Adrenal gland (tissue), 12 donors: ENCODE results near the gene PTPN14. TPM values are rescaled to one million over a fixed set of nuclear protein-coding genes. Genes with fewer than 3 reads are reported as not detected.

Experiments
- DNase-seq, 7 donors: peaks; one replicate each; pipeline ENCODE4 v3.0.0-alpha.2; 2019 to 2020
- H3K27ac ChIP-seq, 5 donors: fragments of 200-600 bp; sonication (generic) in 4 of 5; 1 replicate in 3 of 5; 2 replicates in 2 of 5; pipeline versions ENCODE4 v1.5.1 to v1.8.0; 2016 to 2020; ENCODE audit warnings: mild to moderate bottlenecking in 1 of 5
- H3K27me3 ChIP-seq: fragments of 200-600 bp; 2 replicates; pipeline ENCODE4 v1.8.0; 2021
- H3K36me3 ChIP-seq, 2 donors: fragments of 200-600 bp; replicated peaks in 1 of 2; 1 replicate in 1 of 2; 2 replicates in 1 of 2; pipeline versions ENCODE4 v1.5.1 to v1.8.0; 2018 to 2022
- H3K4me1 ChIP-seq, 2 donors: fragments of 200-600 bp; replicated peaks in 1 of 2; 1 replicate in 1 of 2; 2 replicates in 1 of 2; pipeline versions ENCODE4 v1.5.1 to v1.8.0; 2018 to 2021
- H3K4me3 ChIP-seq, 4 donors: fragments of 200-600 bp; sonication (generic) in 3 of 4; one replicate each; pipeline ENCODE4 v1.5.1; 2016 to 2018
- H3K9me3 ChIP-seq, 3 donors: fragments of 200-600 bp; sonication (generic) in 1 of 3; replicated peaks in 1 of 3; 1 replicate in 2 of 3; 2 replicates in 1 of 3; pipeline versions ENCODE4 v1.5.1 to v1.8.0; 2016 to 2021
- POLR2A ChIP-seq, 2 donors: fragments of 450-650 bp; IDR thresholded peaks; one replicate each; pipeline ENCODE4 v1.6.1; 2017; ENCODE audit warnings: antibody characterized with exemption in 2 of 2, mild to moderate bottlenecking in 2 of 2, moderate library complexity in 1 of 2
- WGBS, 4 donors: extraction: QIAGEN DNeasy Blood & Tissue Kit in 2 of 4; methylation state at CpG; one replicate each; pipeline versions ENCODE4 v1.1.5 to v1.1.7; 2013 to 2017; 5-methylcytosine and 5-hydroxymethylcytosine counted together
- intact Hi-C, 2 donors: fragments of 100-400 bp; cut with DNase I; formaldehyde crosslinking; loops; one replicate each; pipeline versions ENCODE4 v1.14.1 to v1.15.0; 2022 to 2023
- polyA plus RNA-seq, 3 donors: library from polyadenylated mRNA; stranded (reverse); fragments of 200-250 nt in 2 of 3; fragments of 350-450 nt in 1 of 3; fragmentation: Illumina TruSeq in 1 of 3; extraction: RNeasy Lipid Tissue Mini Kit (QIAGEN cat#74804) in 1 of 3; gene quantifications; one replicate each; pipeline ENCODE4 v1.2.3, GENCODE V29; 2013 to 2014
- total RNA-seq, 9 donors: library from RNA; depleted of rRNA in 4 of 9; stranded (reverse); fragments of >200 nt in 4 of 9; fragments of 120-200 nt in 1 of 9; fragmentation: NEBNext Ultra II Directional in 1 of 9; extraction: Animal tissue kit (Norgen Biotek cat#: 25700) in 1 of 9; gene quantifications; one replicate each; pipeline versions ENCODE4 v1.1.0 to v1.2.4, GENCODE V29; 2013 to 2023
- TF ChIP-seq, protein P1 (sequence below), 6 experiments: fragments of 450-650 bp in 4 of 6; fragments of 200-600 bp in 2 of 6; sonication (generic) in 1 of 6; IDR thresholded peaks; 1 replicate in 5 of 6; 2 replicates in 1 of 6; pipeline versions ENCODE4 v1.5.1 to v1.8.0; 2016 to 2021; ENCODE audit warnings: antibody characterized with exemption in 6 of 6, mild to moderate bottlenecking in 2 of 6, moderate library complexity in 1 of 6
- donor health status: healthy with polysubstance abuse.
- donor health status: Bipolar disorder and iron deficiency.
- donor health status: DM: yes; HTN: yes; CAD: no.
- donor health status: DM: no; HTN: no; CAD: no.
- donor health status: DM: no; HTN: no; CAD: no.
- donor health status: DM: yes; HTN: yes; CAD: no.

Gene PTPN14
- total and polyA plus RNA-seq, 12 donors: 7.9 to 96.2 (median 32.0) TPM

DNA sequence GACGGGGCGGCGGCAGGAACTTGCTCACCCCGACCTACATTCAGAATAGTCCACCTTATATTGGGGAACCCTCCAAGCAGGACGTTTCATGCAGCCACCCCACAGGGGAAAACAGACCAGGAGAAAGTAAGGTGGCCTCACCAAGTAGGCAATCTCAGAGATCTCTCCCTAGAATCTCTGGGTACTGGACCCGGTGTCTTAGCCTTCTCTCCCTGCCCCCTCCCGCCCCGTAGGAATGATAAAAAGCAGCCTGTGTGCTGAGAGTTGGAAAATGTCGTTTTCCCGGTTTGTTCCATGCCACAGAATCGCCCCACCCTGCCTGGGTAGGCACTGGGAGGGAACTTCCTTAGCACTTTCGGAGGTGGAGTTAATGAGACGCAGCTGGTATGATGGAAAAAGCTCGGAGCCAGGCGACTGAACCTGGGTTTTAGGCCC lies 789 bp upstream of the PTPN14 start:
- intact Hi-C loops: no loop called here
- no peak for TF ChIP-seq POLR2A (IDR thresholded peaks at IDR 0.05)
- TF ChIP-seq, protein P1, sequence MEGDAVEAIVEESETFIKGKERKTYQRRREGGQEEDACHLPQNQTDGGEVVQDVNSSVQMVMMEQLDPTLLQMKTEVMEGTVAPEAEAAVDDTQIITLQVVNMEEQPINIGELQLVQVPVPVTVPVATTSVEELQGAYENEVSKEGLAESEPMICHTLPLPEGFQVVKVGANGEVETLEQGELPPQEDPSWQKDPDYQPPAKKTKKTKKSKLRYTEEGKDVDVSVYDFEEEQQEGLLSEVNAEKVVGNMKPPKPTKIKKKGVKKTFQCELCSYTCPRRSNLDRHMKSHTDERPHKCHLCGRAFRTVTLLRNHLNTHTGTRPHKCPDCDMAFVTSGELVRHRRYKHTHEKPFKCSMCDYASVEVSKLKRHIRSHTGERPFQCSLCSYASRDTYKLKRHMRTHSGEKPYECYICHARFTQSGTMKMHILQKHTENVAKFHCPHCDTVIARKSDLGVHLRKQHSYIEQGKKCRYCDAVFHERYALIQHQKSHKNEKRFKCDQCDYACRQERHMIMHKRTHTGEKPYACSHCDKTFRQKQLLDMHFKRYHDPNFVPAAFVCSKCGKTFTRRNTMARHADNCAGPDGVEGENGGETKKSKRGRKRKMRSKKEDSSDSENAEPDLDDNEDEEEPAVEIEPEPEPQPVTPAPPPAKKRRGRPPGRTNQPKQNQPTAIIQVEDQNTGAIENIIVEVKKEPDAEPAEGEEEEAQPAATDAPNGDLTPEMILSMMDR (IDR thresholded peaks at IDR 0.05): no peak
- H3K27me3 ChIP-seq: no peaks in the 10 kb centered on the region
- WGBS, 4 donors: 1 to 4% (median 1%) methylated on average over 9 to 15 of the region's 15 CpGs
- DNase-seq: peak; percentile 64 to 85 (median 81)
- H3K27ac ChIP-seq: peak overlapping the region; percentile 51 to 100 (median 98)
- peaks cover 19 to 30% of the 10 kb centered on the region in 2 donors for H3K4me1 ChIP-seq
- H3K36me3 ChIP-seq: no peaks in the 10 kb centered on the region
- no peaks in the 10 kb centered on the region for H3K9me3 ChIP-seq
- peak overlapping the region in 3 of 4 donors; percentile 30 to 75 (median 49) for H3K4me3 ChIP-seq

DNA sequence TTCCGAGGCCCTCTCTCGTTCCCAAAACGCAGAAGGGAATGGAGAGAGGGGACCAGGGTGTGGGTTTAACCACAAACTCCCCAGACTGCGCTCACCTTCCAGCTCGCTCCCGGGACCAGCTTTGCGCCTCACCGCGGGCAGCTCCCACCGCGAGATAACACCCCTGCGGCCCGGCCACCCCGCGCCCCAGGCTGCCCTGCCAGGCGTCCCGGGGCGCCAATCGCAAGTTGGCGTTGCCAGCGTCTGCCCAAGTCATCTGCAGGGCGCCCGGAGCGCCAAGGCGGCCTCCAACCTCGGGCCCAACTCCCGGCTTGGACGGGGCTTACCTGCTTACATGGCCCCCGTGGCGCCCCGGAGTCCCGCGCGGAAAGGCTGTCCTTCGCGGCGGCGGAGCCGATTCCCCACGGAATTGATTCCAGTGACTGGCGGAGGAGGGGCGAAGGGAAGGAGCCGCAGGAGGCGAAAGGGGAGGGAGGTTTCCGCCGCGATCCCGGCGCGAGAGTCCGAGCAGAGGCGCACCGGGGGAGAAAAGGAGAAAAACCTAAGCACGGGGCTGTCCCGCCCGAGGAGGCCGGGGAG lies 456 bp downstream of the PTPN14 start:
- DNase-seq: peak in 4 of 7 donors; percentile 54 to 68 (median 66)
- 0 to 2% (median 1%) methylated on average over 15 to 57 of the region's 57 CpGs for WGBS, 4 donors
- peak overlapping the region; percentile 34 to 93 (median 62) for H3K4me3 ChIP-seq
- H3K4me1 ChIP-seq: peaks cover 19 to 35% of the 10 kb centered on the region in 2 donors
- H3K36me3 ChIP-seq: no peaks in the 10 kb centered on the region
- TF ChIP-seq POLR2A (IDR thresholded peaks at IDR 0.05): peak in 1 of 2 donors; percentile 16
- TF ChIP-seq, protein P1 (IDR thresholded peaks at IDR 0.05): no peak
- H3K9me3 ChIP-seq: no peaks in the 10 kb centered on the region
- peak overlapping the region; percentile 83 to 100 (median 98) for H3K27ac ChIP-seq
- intact Hi-C loops: no loop called here
- H3K27me3 ChIP-seq: no peaks in the 10 kb centered on the region

DNA sequence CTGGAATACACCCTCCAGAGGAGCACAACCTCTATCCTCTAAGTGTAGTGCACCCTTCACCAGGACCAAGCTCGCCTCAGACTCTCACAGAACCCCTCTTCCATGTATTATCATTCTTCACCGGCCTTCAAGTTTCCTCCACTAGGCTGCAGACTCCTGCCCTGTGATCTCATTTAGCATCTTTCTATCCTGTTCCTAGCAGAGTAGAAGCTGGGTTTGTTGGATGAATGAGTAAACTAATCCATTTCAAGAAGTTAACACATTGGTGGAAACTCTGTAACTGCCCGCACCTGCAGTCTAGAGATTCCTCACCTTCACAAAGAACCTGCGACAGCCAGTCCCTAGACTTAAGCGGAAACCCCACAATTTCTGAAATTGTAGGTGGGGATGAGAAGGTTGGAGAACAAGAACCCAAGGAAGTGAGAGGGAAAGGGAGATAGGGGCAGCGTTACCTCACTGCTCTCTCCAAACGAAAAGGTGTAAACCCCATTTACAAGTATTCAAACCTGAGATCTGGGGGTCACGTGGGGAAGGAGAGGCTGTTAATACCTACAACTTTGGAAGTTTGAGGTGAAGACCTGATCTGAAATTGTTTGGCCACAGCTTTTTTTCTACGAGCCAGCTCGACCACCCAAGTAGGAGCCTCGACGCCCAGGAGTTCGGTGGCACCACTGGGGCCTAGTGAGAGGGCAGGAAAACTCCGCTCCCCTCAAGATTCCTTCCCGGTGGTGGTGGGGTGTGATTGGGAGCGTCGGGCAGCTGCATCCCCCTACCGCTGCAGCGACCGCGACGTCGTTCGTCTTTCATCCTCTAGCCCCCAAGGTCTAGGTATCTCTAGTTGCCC lies 1.2 kb downstream of the PTPN14 start:
- Histone ChIP-seq H3K9me3 (no peaks in the 10 kb centered on the region), H3K27me3 (no peaks in the 10 kb centered on the region), H3K4me3 (peak overlapping the region in 3 of 4 donors; percentile 49 to 93 (median 75)), H3K36me3 (no peaks in the 10 kb centered on the region), H3K27ac (peak overlapping the region; percentile 83 to 100 (median 98)), H3K4me1 (peaks cover 19 to 35% of the 10 kb centered on the region in 2 donors)
- intact Hi-C loops: no loop called here
- TF ChIP-seq, protein P1 (IDR thresholded peaks at IDR 0.05): peak in 1 of 6 experiments; percentile 29
- no peak for TF ChIP-seq POLR2A (IDR thresholded peaks at IDR 0.05)
- WGBS, 4 donors: 25 to 47% (median 27%) methylated on average over 12 to 24 of the region's 24 CpGs
- no peak for DNase-seq

DNA sequence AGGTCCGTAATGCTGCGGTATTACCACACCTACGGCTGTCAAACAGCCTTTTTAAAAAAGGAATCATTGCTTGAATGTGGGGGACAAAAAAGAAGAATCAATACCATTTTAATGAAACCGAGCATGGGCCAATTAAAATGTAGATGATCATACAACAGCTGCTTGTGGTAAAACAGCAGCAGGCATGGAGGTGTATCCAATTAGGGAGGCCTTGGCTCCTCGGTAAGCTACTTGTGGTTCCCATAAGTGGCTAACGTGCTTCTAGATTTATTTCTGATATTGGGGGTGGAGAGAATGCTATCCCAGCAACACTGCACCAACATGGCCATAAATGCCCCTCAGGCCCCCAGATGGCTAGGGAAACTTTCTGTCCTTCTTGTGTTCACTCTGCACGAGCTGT lies 1.8 kb downstream of the PTPN14 start:
- H3K4me3 ChIP-seq: peak overlapping the region in 2 of 4 donors; percentile 13 to 75
- no peaks in the 10 kb centered on the region for H3K36me3 ChIP-seq
- H3K27ac ChIP-seq: peak overlapping the region in 3 of 5 donors; percentile 21 to 100 (median 98)
- no peaks in the 10 kb centered on the region for H3K9me3 ChIP-seq
- DNase-seq: no peak
- intact Hi-C loops: no loop called here
- 59 to 74% (median 66%) methylated on average over 6 to 7 of the region's 7 CpGs for WGBS, 4 donors
- TF ChIP-seq, protein P1 (IDR thresholded peaks at IDR 0.05): no peak
- TF ChIP-seq POLR2A (IDR thresholded peaks at IDR 0.05): no peak
- peaks cover 19 to 35% of the 10 kb centered on the region in 2 donors for H3K4me1 ChIP-seq
- H3K27me3 ChIP-seq: no peaks in the 10 kb centered on the region
